IPS DF 19.7 (cell line): ENCODE data around the gene C9orf72.
A peak's percentile ranks its signal among the peaks of the same experiment; 100 is the strongest.

Experiments used
- DNase-seq: peaks from one replicate; pipeline ENCODE4 v3.0.0-alpha.2; 2013; ENCODE audit warnings: low read depth, low spot score

C9orf72 gene

DNA sequence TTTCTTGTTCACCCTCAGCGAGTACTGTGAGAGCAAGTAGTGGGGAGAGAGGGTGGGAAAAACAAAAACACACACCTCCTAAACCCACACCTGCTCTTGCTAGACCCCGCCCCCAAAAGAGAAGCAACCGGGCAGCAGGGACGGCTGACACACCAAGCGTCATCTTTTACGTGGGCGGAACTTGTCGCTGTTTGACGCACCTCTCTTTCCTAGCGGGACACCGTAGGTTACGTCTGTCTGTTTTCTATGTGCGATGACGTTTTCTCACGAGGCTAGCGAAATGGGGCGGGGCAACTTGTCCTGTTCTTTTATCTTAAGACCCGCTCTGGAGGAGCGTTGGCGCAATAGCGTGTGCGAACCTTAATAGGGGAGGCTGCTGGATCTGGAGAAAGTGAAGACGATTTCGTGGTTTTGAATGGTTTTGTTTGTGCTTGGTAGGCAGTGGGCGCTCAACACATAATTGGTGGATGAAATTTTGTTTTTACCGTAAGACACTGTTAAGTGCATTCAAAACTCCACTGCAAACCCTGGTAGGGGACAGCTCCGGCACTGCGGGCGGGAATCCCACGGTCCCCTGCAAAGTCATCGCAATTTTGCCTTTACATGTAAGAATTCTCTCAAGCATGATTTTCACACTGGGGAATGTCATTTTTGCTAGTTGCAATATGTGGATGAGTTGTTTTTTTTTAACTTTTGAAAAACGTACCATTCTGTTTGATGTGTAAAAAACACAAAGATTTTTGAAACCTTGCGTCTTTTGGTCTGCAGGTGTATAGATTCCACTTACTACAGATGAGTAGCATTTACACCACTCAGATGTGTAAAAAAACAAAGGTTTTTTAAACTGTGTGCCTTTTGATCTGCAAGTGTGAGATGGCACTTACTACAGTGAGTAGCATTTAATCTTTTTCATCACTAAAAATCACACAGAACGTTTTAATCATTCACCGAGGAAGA, 631 bp upstream of the C9orf72 start:
- DNase-seq = peak; percentile 98

DNA sequence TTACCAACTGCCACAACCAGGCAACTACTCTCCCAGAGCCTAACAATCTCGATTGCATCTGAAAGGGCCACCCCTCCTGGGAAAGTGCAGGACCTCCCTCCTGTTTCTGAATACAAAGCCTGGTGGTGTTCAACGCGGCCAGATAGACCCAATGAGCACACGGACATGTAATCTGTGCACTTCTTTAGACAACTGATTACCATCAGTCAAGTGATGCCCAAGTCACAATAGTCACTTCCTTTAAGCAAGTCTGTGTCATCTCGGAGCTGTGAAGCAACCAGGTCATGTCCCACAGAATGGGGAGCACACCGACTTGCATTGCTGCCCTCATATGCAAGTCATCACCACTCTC, 739 bp downstream of the C9orf72 start:
- no peak for DNase-seq

DNA sequence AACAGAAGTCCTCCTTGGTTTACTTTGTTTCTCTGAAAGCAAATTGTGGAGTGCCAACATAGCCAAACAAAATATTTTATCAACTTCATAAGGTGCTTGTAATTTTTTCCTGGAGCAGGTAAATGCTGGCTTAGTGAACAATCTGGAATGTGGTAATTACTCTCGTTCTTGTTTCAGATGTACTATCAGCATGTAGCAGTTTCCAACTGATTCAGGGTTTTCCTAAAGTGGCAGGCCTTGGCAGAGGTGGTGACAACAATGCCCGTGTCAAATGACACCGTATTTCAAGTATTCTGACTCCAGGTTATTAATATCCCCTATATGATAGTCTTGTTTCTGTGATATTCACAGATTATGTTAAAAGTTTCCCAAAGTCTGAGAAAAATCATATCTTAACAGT, 1.2 kb downstream of the C9orf72 start:
- no peak for DNase-seq

DNA sequence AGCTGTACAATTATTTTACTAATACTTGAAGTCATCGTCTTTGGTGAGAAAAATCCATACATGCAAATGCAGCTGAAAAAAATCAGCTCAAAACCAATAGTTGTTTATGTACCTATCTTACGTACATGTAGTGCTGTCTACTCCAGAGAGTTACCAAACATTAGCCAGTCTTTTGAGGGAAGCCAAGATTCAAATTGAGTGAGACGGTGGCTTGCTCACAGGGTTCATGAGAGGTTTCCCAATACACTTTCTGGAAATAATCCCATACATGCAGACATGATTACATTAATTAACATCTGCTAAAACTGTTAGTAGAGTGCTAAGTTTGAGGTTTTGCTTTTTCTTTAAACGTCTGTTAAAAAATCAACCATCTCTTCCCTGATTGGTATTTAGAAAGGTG, 2.3 kb downstream of the C9orf72 start:
- DNase-seq = no peak

- no peak for DNase-seq
Measured at GRCh38 chr9:27569406-27569805, 3.9 kb downstream of the C9orf72 start.

- DNase-seq = no peak
Measured at GRCh38 chr9:27566118-27566517, 7.2 kb downstream of the C9orf72 start.

DNA sequence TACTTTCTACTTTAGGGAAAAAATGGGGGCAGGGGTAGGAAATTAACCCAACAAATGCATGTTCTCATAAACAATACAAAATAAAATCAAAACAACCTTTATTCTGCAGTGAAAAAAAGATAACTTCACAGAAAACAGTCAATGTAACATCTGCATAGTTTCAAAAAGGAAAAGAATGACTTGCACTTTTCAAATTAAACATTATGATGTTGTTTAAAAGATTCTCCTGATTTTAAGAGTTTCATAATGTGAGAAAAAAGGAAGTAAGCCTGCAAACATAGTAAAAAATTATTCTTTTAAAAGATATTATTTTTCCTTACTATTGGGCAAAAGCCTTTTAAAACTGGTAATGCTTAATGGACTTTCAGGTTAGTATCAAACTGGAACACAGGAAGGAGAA, 7.6 kb downstream of the C9orf72 start:
- DNase-seq = no peak

DNA sequence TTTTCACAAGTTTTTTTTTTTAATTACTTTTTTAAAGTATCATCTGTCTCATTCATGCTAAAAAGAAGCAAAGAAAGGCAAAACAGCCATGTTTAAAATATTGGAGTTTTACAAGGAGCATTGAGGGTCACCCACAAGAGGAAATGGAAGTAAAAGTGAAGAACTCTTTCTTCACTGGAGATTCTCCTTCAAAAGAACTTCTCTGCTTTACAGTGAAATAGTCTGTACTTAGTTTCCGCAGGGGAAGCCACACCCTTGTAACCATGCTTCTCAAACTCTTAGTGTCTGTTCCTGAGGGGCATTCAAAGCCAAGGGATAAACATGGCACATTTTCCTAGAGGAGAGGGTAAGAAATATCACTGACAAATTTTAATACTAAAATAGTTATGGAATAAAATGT, 8.6 kb downstream of the C9orf72 start:
- no peak for DNase-seq

DNA sequence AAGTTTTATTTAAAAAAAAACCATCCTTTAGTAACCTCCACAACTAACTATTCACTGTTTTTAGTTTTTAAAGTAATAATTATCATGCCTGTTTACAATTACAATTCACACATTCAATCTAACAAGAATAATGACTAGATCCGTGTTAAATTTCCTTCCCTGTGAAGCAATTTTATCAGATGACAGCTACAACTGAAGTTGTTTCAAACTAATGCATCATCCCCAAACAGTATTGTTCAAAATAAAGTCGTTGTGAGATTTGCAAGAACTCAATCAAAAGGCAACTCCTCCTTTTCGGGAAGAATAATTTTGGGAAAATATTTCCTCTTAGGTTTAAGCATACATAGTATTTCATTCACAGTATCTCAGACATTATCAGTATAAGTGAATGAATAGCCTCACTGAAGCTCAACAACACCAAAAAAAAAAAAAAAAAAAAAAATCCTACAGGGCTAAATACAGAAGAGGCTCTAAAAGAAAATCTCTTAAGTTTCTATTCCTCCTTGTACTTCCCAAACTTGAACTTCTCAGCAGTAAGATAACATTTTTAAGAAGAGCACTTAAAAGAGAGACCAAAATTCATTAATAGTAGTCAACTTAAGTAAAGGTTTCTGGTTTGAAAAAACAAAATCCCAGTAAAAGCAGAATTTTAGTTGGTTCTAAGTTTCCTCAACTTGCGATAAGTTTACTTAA, 9.4 kb downstream of the C9orf72 start:
- no peak for DNase-seq

- no peak for DNase-seq
Measured at GRCh38 chr9:27561685-27562084, 11.6 kb downstream of the C9orf72 start.

- no peak for DNase-seq
Measured at GRCh38 chr9:27560457-27560856, 12.8 kb downstream of the C9orf72 start.

DNA sequence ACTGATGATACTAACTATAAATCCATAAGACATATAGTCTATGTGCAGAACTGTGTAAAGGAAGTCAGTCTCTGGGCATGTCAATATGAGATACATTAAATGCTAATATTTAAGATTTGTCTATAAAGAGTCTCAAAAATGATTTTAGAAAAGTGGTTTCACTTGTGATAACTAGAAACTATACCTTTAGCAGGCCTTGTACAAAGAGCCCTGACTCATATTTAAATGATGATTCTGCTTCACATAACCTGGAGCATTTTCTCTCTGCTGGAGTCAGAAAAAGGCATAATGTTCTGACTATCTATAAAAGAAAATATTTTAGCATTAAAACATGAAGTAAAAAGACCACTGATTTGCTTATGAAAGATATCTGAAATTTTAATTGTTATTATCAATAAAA, 15.0 kb downstream of the C9orf72 start:
- DNase-seq = no peak

GRCh38 chr9:27556470-27556869, 16.8 kb downstream of the C9orf72 start:
- DNase-seq = no peak

GRCh38 chr9:27554712-27555111, 18.6 kb downstream of the C9orf72 start:
- no peak for DNase-seq

DNA sequence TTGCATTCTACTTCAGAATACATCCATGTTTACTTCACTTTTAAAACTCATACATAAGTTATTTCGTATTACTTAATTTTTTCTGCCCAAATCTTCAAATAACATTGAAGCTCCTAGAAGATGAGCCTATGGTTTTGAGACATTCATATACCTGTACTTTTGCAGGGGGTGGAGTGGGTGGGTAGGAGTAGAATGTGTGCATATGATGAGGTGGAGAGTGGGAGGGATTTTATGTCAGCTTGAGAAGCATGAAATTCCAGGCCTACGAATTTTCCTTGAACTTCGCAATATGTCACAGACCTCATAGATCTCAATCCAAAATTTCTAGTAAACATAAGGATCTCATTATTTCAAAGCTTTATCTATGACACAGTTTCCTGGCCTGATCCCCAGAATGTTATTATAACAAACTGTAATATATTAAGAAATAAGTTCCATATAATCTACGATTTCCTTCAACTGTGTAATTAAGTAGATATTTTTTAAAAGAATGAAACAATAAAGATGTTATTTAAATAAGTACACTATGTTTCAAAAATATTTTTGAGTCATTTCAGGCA, 24.0 kb downstream of the C9orf72 start:
- no peak for DNase-seq

DNA sequence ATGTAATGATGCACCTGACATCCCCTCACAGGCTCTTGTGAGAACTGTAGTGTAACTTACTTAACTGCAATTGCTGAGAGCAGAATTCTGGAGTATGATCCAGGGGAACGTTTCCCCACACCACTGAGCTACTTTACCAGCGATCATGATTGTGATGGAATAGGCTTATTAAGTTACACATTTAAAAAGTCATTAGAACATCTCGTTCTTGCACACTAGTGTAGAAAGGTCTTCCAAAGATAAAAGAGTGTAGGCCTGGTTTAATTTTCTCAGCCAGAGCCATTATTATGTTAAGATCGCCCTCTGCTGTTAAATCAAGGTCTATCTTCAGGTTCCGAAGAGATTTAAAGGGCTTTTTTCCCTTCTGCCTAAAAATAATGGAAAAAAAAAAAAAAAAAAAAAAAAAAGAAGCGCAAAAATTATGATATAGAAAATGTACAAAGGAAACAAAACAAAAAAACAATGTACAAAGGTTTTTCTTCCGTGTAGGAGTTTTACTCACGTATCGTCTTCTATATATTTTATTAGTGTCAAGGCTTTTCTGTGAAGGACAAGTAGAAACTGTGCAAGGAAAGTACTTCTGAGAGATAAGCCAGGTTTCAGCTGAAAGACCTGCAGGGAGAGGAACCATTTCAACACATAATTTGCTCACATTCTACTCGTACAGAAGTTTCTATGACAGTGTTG, 25.1 kb downstream of the C9orf72 start:
- no peak for DNase-seq

DNA sequence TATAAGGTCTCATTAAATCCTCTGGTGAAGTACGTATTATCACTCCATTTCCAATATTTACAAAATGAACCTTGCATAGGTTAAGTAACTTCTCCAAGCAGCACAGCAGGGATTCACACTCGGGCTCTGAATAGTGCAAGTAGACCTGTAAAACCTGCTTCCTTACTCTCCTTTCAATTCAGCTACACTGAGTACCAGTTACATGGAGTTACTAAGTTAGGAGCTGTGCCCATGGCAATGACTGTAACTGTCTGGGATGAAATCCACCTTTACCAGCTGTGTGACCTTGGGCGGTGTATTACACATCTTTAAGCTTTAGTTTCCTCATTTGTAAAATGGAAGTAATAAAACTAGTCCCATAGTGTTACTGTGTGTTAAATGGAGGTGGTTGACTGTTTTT, 27.8 kb downstream of the C9orf72 start:
- DNase-seq = no peak

GRCh38 chr9:27542508-27542907, 30.8 kb downstream of the C9orf72 start:
- DNase-seq = no peak

- DNase-seq = no peak
Measured at GRCh38 chr9:27541740-27542139, 31.5 kb downstream of the C9orf72 start.

DNA sequence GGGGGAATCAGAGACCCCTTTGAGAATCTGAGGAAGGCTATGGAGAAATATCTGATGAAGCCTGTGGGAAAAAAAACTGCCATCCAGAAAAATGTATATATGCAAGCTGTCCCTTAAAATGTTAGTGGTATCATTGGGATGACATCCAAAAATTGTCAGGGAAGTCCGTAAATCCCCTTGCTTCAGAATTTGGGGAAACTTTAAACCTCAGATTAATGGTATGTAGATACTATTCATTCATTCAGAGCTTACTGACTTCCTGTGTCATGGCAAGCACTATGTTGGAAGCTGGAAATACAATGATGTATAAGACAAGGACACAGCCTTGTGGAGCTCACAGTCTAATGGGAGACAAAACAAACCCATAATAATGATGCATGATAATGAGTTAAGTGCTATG, 32.8 kb downstream of the C9orf72 start:
- no peak for DNase-seq

GRCh38 chr9:27539479-27540441, 33.5 kb downstream of the C9orf72 start:
- DNase-seq = no peak
